Astrocyte (in vitro differentiated cells and primary cell): ENCODE results near the gene CORO7. TPM values are rescaled to one million over a fixed set of nuclear protein-coding genes. Genes with fewer than 3 reads are reported as not detected.
A peak's percentile ranks its signal among the peaks of the same experiment; 100 is the strongest.

Source experiments
- DNase-seq: peaks from one replicate; pipeline ENCODE4 v3.0.0-alpha.2; 2010; ENCODE audit warnings: low read depth
- FAIRE-seq: peaks from 2 replicates; lab custom pipeline; 2011; peaks lifted over from hg19 to GRCh38; lab: Jason Lieb, UNC
- H2AFZ ChIP-seq: 2 replicates; pipeline ENCODE4 v1.6.0; 2012; ENCODE audit warnings: low read depth, low read length, inconsistent platforms
- H3K27ac ChIP-seq: 2 replicates; pipeline ENCODE4 v1.5.1; 2011; ENCODE audit warnings: low read depth, low read length, inconsistent platforms
- H3K27me3 ChIP-seq: 2 replicates; pipeline ENCODE4 v1.6.0; 2011; ENCODE audit warnings: low read length, inconsistent platforms; ENCODE audit not compliant: insufficient read depth
- H3K36me3 ChIP-seq: 2 replicates; pipeline ENCODE4 v1.5.1; 2011; ENCODE audit warnings: low read length, inconsistent platforms; ENCODE audit not compliant: insufficient read depth
- H3K4me1 ChIP-seq: 2 replicates; pipeline ENCODE4 v1.5.1; 2011; ENCODE audit warnings: low read length, inconsistent platforms; ENCODE audit not compliant: insufficient read depth
- H3K4me2 ChIP-seq: 2 replicates; pipeline ENCODE4 v1.6.0; 2012; ENCODE audit warnings: low read length, inconsistent platforms
- H3K4me3 ChIP-seq: 2 replicates; pipeline ENCODE4 v1.5.1; 2011; ENCODE audit warnings: low read depth, mild to moderate bottlenecking, low read length, inconsistent platforms; ENCODE audit not compliant: insufficient read depth
- H3K79me2 ChIP-seq: 2 replicates; pipeline ENCODE4 v1.6.0; 2012; ENCODE audit warnings: mild to moderate bottlenecking, low read length, inconsistent platforms; ENCODE audit not compliant: insufficient read depth
- H3K9ac ChIP-seq: 2 replicates; pipeline ENCODE4 v1.6.0; 2012; ENCODE audit warnings: mild to moderate bottlenecking, low read length, inconsistent platforms
- H3K9me3 ChIP-seq: 2 replicates; pipeline ENCODE4 v1.5.1; 2012; ENCODE audit warnings: low read depth, mild to moderate bottlenecking, low read length, inconsistent platforms; ENCODE audit not compliant: insufficient read depth
- H4K20me1 ChIP-seq: 2 replicates; pipeline ENCODE4 v1.6.0; 2012; ENCODE audit warnings: low read length, inconsistent platforms; ENCODE audit not compliant: insufficient read depth
- H3K27ac Mint-ChIP-seq: one replicate; pipeline ENCODE4 v1.8.0; 2021; ENCODE audit warnings: mild to moderate bottlenecking, mixed read lengths; ENCODE audit not compliant: unreplicated experiment
- H3K27me3 Mint-ChIP-seq: one replicate; pipeline ENCODE4 v1.8.0; 2021; ENCODE audit warnings: low read depth, mixed read lengths; ENCODE audit not compliant: unreplicated experiment
- H3K36me3 Mint-ChIP-seq: one replicate; pipeline ENCODE4 v1.8.0; 2021; ENCODE audit warnings: low read depth, mixed read lengths; ENCODE audit not compliant: unreplicated experiment
- H3K4me1 Mint-ChIP-seq: one replicate; pipeline ENCODE4 v1.8.0; 2021; ENCODE audit warnings: low read depth, mixed read lengths; ENCODE audit not compliant: unreplicated experiment
- H3K4me3 Mint-ChIP-seq: one replicate; pipeline ENCODE4 v1.8.0; 2021; ENCODE audit warnings: mild to moderate bottlenecking, moderate library complexity, mixed read lengths; ENCODE audit not compliant: unreplicated experiment
- H3K9me3 Mint-ChIP-seq: one replicate; pipeline ENCODE4 v1.8.0; 2021; ENCODE audit warnings: mild to moderate bottlenecking, mixed read lengths; ENCODE audit not compliant: unreplicated experiment
- CTCF ChIP-seq: IDR thresholded peaks from 2 replicates; pipeline ENCODE4 v1.5.1; 2011; ENCODE audit warnings: low read depth, mild to moderate bottlenecking, inconsistent platforms, low read length, moderate library complexity; ENCODE audit not compliant: insufficient read depth
- EZH2 ChIP-seq: IDR thresholded peaks from 2 replicates; pipeline ENCODE4 v1.6.1; 2012; ENCODE audit warnings: mild to moderate bottlenecking, low read length, inconsistent platforms; ENCODE audit not compliant: insufficient read depth
- total RNA-seq: library from RNA; stranded (reverse); gene quantifications from 2 replicates; pipeline ENCODE4 v1.2.1, GENCODE V29; 2021

CORO7 gene
- total RNA-seq, 1 donor from 2014 or later = 26.4 TPM

DNA sequence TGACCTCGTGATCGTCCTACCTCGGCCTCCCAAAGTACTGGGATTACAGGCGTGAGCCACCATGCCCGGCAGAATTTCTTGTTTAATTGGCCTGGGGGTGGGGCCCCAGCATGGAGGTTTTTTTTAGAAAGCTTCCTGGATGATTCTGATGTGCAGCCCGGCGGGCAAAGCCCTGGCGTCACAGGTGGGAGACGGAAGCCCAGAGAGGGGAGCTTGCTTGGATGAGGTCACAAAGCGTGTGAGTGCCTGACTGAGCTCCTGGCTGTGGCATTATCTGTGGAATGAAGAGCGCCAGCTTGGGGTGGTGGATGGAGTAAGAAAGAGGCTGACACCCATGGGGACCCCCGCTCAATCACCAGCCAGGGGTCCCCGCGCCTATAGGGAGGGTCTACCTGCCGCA, 40.7 kb downstream of the CORO7 start:
- H3K4me2 ChIP-seq = peak overlapping the region; percentile 82
- TF ChIP-seq EZH2 (no peak), CTCF (no peak)
- peak overlapping the region; percentile 70 for H3K9ac ChIP-seq
- Mint-ChIP-seq H3K27me3 (no peaks in the 10 kb centered on the region), H3K9me3 (no peaks in the 10 kb centered on the region), H3K4me3 (no peak overlapping the region), H3K27ac (no peak overlapping the region), H3K4me1 (peaks cover 23% of the 10 kb centered on the region), H3K36me3 (peaks cover 2% of the 10 kb centered on the region)
- no peaks in the 10 kb centered on the region for H3K9me3 ChIP-seq
- H3K36me3 ChIP-seq = no peaks in the 10 kb centered on the region
- peaks cover 76% of the 10 kb centered on the region for H3K4me1 ChIP-seq
- no peaks in the 10 kb centered on the region for H3K27me3 ChIP-seq
- DNase-seq (no peak), FAIRE-seq (no peak)
- H3K79me2 ChIP-seq = peaks cover 82% of the 10 kb centered on the region
- H4K20me1 ChIP-seq = peaks cover 73% of the 10 kb centered on the region
- H3K4me3 ChIP-seq = peak overlapping the region; percentile 11
- peak overlapping the region; percentile 81 for H3K27ac ChIP-seq
- no peak overlapping the region for H2AFZ ChIP-seq

DNA sequence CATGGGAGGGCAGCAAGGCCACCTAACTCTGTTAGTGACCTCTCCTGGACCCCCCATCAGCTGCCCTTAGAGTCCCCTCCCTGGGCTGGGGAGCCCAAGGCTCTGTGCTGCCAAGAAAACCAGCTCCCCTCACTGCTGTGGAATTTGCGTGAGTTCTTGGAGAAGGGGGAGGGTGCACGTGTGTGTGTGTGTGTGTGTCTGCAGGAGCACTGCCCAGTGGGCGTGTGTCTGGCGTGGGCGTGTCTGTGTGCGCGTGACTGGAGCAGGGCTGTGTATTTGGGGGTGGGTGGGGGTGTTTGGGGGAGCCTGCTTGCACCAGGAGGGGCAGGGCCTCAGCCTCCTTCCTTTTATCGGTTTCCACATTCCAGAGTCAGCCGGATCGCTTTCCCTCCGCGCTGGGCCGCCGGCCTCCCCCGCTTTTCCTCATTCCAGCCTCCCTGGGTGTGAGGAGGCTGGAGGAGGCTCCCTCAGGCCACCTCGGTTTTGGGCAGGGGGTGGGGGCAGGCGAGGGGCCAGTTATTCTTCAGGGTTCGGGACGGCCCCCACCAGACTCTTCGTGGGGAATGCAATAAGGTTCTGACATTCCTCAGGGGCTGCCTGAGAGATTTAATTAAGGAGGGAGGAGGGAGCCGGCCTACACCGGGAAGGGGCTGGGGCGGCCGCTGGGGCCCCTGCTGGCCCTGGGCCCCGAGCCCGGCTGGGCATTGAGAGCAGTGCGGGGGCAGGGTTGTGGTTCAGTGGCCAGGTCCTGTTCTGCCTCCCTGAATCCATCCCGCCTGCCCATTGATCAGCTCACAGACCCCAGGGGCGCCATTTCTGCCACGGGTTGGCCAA, 42.3 kb downstream of the CORO7 start:
- peak overlapping the region; percentile 79 for H3K4me3 Mint-ChIP-seq
- H3K4me1 Mint-ChIP-seq = peaks cover 29% of the 10 kb centered on the region
- TF ChIP-seq CTCF (no peak), EZH2 (no peak)
- Histone ChIP-seq H3K36me3 (no peaks in the 10 kb centered on the region), H3K79me2 (peaks cover 69% of the 10 kb centered on the region), H3K9ac (peak overlapping the region; percentile 91), H3K27me3 (no peaks in the 10 kb centered on the region), H3K9me3 (no peaks in the 10 kb centered on the region), H3K4me3 (peak overlapping the region; percentile 83), H3K27ac (peak overlapping the region; percentile 95), H2AFZ (no peak overlapping the region), H3K4me2 (peak overlapping the region; percentile 96), H3K4me1 (peaks cover 75% of the 10 kb centered on the region), H4K20me1 (peaks cover 60% of the 10 kb centered on the region)
- DNase-seq = peak; percentile 95
- H3K27me3 Mint-ChIP-seq = no peaks in the 10 kb centered on the region
- no peaks in the 10 kb centered on the region for H3K9me3 Mint-ChIP-seq
- H3K27ac Mint-ChIP-seq = peak overlapping the region; percentile 81
- peak; percentile 80 for FAIRE-seq
- H3K36me3 Mint-ChIP-seq = peaks cover 2% of the 10 kb centered on the region

- H2AFZ ChIP-seq = no peak overlapping the region
- TF ChIP-seq CTCF (no peak), EZH2 (no peak)
- peaks cover 53% of the 10 kb centered on the region for H4K20me1 ChIP-seq
- H3K4me2 ChIP-seq = peak overlapping the region; percentile 96
- Mint-ChIP-seq H3K9me3 (no peaks in the 10 kb centered on the region), H3K27ac (no peak overlapping the region), H3K4me1 (peaks cover 31% of the 10 kb centered on the region), H3K27me3 (no peaks in the 10 kb centered on the region), H3K4me3 (peak overlapping the region; percentile 79), H3K36me3 (peaks cover 2% of the 10 kb centered on the region)
- peak overlapping the region; percentile 83 for H3K4me3 ChIP-seq
- peak overlapping the region; percentile 91 for H3K9ac ChIP-seq
- DNase-seq (peak; percentile 36), FAIRE-seq (no peak)
- H3K27me3 ChIP-seq = no peaks in the 10 kb centered on the region
- H3K36me3 ChIP-seq = no peaks in the 10 kb centered on the region
- peaks cover 77% of the 10 kb centered on the region for H3K4me1 ChIP-seq
- H3K9me3 ChIP-seq = no peaks in the 10 kb centered on the region
- H3K27ac ChIP-seq = peak overlapping the region; percentile 95
- H3K79me2 ChIP-seq = peaks cover 62% of the 10 kb centered on the region
These were observed 43.0 kb downstream of the CORO7 start for GRCh38 chr16:4373356-4373908.
